SKM-1 treated with dmso at 0.1 percent for 144 hours (cell line): ENCODE data around the gene KMO.

ENCODE experiments used
- DNase-seq: peaks from one replicate; lab custom pipeline; 2025; ENCODE audit not compliant: unreplicated experiment; lab: John Stamatoyannopoulos, UW

The KMO gene

GRCh38 chr1:241644259-241644658 is 112.1 kb downstream of the KMO start:
- no peak for DNase-seq

GRCh38 chr1:241645199-241645598 is 113.0 kb downstream of the KMO start:
- no peak for DNase-seq
